GM19240 (cell line): Measurements from ENCODE around the gene SRSF1.
A peak's percentile ranks its signal among the peaks of the same experiment; 100 is the strongest.
"Not testable (repeated sequence)": the region's sequence is repeated elsewhere in the genome, so short reads cannot be mapped to it uniquely, and the experiment has no call there.

Experiments used
- DNase-seq: peaks from one replicate; pipeline ENCODE4 v3.0.0; 2011; ENCODE audit warnings: low spot score; ENCODE audit not compliant: insufficient read length

The SRSF1 gene

GRCh38 chr17:57966246-57966645, 40.8 kb downstream of the SRSF1 start:
- no peak for DNase-seq

- DNase-seq = no peak
Observed at GRCh38 chr17:57965521-57966160, 41.4 kb downstream of the SRSF1 start.

- no peak for DNase-seq
Observed at GRCh38 chr17:57963149-57963511, 43.9 kb downstream of the SRSF1 start.

GRCh38 chr17:57962279-57963148, 44.5 kb downstream of the SRSF1 start:
- no peak for DNase-seq

GRCh38 chr17:57959929-57960328, 47.1 kb downstream of the SRSF1 start:
- no peak for DNase-seq

- DNase-seq = not testable (repeated sequence)
Observed at GRCh38 chr17:57958391-57958790, 48.7 kb downstream of the SRSF1 start.

GRCh38 chr17:57957886-57958285, 49.2 kb downstream of the SRSF1 start:
- no peak for DNase-seq

GRCh38 chr17:57957120-57957850, 49.8 kb downstream of the SRSF1 start:
- no peak for DNase-seq

- DNase-seq = peak; percentile 84
Observed at GRCh38 chr17:57956291-57957119, 50.5 kb downstream of the SRSF1 start.

GRCh38 chr17:57955183-57955931, 51.7 kb downstream of the SRSF1 start, which contains the start of gene CUEDC1:
TSS of gene CUEDC1 (minus strand) at chr17:57955412. CDS start at chr17:57885564, 69,848 bp downstream.
- no peak for DNase-seq

- no peak for DNase-seq
Observed at GRCh38 chr17:57954397-57955182, 52.5 kb downstream of the SRSF1 start.

- no peak for DNase-seq
Observed at GRCh38 chr17:57953705-57954396, 53.2 kb downstream of the SRSF1 start.
